Measurements from ENCODE around the gene SACM1L.
A peak's percentile ranks its signal among the peaks of the same experiment; 100 is the strongest.
"Not testable (repeated sequence)": the region's sequence is repeated elsewhere in the genome, so short reads cannot be mapped to it uniquely, and the experiment has no call there.

Gene SACM1L

DNA sequence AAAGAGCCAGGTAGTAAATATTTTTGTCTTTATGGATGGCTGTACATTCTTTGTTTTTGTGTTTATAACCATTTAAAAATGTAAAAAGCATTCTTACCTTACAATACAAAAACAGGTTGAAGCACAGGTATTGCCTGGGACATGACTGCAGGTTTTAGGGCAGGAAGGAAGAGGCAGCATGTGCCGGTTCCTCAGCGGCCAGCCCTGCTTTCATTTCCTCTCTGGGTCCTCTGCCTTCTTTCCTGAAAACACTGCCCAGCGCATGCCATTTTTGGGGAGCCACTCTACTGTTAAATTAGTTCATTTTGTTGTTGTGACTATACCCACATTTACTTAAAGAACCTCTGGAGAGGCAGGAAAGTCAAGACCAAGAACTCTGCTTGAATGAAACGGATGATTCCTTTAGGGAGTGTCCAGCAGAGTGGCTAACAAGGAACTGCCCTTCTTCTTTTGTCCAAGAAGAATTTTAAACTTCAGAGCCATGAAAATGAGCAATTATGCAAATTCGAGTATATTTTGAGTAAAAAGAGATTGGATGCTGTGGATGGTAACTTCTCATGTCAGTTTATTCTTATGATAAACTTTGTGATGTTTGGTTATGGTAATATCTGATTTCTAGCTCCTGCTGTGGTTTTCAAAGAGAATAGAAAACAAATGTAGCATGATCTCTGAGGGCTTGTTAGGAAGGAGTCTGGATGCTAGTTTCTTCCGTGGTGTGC, 52.7 kb downstream of the SACM1L start:
- DNase-seq (ENCODE audit: low spot score): no peak

DNA sequence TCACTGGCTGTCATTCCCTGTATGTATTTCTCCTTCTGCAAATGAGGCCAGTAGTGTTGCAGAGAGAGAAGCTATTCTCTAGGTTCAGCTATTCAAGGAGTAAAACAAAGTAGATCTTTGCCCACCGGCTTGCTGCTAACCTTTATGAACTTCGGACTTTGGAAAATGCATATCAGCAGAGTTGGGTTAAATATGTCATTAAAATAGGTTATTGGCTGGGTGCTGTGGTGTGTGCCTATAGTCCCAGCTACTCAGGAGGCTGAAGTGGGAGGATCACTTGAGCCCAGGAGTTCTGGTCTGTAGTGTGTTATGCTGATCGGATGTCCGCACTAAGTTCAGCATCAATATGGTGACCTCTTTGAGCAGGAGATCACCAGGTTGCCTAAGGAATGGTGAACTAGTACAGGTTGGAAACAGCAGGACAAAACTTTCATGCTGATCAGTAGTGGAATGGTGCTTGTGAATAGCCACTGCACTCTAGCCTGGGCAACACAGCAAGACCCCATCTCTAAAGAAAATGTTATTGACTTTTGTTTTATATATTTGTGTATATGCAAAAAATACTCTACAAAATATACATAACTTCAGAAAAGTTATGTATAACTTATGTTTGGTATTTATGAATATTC, 53.4 kb downstream of the SACM1L start:
- no peak for DNase-seq (ENCODE audit: low spot score)

DNA sequence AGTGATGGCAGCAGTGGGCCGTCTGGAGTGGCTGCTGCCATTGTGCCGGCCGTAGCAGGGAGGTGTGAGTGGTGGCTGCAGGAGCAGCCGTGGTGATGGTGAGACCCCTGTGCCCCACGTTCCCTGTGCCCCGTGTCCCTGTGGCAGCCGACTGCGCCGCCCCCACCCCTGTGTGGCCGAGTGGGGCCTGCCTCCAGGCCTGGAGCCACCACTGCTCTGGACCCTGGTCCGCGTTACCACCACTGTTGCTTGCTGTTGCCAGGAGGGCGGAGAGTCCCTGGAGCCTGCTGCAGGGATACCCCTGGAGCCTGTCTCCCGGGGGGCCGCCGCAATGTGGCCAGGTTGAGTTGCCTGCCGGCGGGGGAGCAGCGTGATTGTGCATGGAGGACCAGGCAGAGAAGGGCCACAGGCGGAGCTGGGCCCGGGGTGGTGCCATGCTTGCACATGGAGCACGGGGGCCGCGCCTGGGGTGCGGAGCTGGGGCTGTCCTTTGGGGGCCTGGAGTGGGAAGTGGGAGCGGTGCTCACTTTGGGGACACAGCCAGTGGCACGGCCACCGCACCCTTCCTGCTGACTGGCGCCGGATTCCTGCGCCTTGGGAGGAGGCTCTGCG, 57.1 kb downstream of the SACM1L start:
- DNase-seq (ENCODE audit: low spot score): no peak

DNA sequence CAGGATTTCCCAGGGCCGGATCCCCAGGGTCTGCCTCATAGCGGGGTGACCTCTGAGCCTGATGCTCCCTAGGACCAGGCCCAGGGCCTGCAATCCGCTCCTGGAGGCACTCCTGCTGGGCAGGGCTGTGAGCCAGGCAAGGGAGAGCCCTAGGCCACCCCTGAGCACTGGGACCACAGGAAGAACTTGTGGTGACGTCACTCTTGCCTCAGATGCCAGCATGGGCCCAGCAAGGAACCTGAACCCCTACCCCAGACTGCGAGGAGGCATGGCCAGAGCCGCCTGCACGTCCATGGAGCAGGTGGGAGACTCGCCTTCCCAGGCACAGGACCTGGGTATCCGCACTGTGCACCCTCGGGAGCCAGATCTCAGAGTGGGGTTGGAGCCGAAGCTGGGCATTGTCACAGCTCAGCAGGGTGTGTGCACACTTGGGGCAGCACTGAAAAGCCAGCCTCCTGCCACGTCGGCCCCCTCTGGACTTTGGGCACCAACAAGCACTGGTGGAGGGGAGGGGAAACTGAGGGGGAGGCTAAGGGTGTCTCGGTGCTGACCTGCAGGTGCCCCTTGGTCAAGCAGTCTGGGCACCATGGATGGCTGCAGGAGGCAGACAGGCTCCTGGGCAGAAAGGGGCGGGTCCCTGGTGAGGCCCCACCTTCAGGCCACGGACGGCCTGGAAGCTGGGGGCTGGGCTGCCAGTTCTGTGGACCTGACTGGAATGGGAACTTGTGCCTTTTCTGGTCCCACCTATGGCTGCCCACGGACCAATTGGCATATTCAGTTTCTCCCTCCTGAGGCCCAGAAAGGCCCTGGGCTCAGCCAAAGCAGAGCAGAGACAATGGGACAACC, 57.8 kb downstream of the SACM1L start:
- no peak for DNase-seq (ENCODE audit: low spot score)

DNA sequence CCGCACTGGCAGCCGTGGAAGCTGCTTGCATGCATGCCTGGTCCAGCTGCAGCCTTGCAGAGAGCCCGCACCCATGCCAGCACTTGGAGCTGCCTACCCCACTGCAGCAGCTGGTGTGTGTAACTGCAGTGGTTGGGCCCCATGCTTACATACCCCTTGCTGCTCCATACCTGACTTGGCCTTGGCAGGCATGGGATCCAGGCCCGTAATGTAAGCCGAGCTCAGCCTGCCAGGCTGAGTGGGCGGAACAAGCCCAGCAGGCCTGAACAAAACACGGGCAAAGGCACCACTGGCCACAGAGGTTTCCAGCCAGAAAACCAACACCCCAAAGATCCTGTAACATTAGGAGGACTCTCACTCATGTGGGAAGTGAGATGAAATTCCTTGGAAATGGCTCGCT, 58.9 kb downstream of the SACM1L start:
- no peak for DNase-seq (ENCODE audit: low spot score)

DNA sequence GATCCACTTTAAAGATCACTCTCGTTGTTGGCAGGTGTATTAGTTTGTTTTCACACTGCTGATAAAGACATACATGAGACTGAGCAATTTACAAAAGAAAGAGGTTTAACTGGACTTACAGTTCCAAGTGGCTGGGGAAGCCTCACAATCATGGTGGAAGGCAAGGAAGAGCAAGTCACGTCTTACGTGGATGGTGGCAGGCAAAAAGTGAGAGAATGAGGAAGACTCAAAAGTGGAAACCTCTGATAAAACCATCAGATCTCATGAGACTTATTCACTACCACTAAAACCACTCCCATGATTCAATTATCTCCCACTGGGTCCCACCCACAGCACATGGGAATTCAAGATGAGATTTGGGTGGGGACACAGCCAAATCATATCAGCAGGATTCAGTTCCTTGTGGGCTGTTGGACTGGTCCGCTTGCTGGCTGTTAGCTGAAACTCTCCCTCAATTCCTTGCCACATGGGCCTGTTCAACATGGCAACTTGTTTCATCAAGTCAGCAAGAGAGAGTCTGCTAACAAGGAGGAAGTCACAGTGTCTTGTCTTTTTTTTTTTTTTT, 59.9 kb downstream of the SACM1L start:
- DNase-seq (ENCODE audit: low spot score): not testable (repeated sequence)

DNA sequence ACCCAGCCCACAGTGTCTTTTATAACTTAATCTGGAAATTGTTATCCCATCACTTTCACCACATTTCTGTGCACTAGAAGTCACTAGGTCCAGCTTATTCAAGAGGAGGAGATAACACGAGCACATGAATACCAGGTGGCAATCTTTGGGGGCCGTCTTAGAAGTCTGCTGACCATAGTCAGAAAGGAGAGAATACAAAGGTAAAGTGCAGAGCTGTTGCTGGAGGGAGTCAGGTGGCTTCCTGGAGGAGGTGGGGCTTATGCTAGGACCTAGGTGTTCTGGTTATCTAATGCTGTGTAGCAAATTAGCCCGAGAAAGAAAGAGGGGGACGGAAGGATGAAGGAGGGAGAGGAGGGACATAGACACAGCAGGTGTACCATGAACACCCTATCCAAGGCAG, 60.7 kb downstream of the SACM1L start:
- DNase-seq (ENCODE audit: low spot score): no peak

DNA sequence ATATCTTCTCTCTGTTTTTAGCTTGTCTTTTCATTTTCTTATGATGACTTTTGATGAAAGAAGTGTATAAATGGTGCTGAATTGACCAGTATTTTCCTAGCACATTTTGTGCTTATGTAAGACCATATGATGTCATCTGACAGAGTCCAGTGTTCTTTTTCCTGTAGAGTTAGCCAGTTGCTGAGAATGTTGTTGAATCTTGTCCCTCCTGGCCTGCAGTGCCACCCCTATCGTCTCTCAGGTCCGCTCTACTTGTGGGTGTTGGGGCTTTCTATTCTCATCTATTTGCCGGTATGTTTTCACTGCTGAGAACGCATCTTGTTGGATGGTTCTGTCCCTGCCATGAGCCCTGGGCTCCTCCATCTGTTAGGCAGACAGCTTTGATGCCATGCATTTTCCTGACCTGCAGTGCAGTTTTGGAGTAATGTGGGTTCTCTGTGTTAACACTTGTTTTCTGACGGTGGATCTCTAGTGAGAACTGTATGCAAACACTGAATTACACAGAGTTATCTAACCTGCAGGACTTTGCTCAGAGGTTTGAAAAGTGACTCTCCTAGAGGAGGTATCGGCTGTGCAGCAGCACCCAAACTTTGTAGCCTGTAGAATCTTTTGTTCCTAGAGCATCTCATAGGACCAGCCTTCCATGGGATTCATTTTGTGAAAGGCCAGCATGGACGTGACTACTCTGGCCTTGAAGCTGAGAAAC, 62.5 kb downstream of the SACM1L start:
- no peak for DNase-seq (ENCODE audit: low spot score)

DNA sequence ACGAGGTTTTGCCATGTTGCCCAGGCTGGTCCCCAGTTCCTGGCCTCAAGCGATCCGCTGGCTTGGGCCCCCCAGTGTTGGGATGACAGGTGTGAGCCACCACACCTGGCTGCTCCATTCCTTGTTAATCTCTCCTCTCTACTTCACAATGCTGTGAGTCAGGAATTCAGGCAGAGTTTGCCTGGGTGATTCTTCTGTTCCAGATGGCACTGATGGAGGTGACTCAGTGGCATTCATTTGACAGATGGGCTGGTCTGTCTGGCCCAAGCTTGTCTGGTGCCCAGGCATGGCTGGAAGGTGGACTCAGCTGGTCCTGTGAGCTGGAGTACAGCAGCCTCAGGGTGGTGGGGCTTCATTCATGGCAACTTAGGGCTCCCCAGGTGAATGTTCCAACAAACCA, 63.9 kb downstream of the SACM1L start:
- no peak for DNase-seq (ENCODE audit: low spot score)

DNA sequence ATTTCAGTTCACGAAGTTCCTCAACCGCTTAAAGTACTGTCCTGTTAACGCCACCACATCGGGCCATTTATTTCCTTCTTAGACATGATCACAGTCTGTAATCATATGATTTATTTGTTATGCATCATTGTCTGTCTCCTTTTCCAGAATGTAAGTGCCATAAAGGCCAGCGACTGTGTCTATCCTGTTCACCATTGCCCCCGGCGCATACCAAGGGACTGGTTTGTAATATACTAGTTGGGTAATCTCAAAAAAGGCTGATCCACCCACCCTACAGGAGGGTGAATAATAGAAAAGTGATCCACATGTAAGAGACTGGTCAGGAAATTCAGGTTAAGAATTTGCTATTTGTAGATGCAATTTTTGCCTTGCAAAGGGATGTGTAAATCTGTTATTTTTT, 65.3 kb downstream of the SACM1L start:
- DNase-seq (ENCODE audit: low spot score): no peak

DNA sequence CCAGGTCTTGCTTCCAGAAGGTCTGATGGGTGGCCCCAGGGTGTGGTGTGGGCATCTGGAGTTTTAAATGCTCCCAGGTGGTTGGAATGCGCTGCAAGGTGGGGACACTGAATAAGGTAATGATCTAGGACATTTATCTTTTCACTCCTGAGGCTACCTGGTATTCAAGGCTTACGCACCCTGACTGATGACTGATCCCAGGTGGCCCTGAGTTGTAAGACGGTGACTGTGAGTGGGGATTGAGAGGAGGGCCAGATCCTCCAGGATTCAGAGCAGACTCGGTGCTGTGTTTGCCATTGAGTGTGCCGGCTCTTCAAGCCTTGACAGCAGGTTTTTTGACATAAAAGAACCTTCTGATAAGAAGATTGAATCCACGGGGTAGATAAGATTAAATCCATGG, 66.9 kb downstream of the SACM1L start:
- DNase-seq (ENCODE audit: low spot score): no peak

DNA sequence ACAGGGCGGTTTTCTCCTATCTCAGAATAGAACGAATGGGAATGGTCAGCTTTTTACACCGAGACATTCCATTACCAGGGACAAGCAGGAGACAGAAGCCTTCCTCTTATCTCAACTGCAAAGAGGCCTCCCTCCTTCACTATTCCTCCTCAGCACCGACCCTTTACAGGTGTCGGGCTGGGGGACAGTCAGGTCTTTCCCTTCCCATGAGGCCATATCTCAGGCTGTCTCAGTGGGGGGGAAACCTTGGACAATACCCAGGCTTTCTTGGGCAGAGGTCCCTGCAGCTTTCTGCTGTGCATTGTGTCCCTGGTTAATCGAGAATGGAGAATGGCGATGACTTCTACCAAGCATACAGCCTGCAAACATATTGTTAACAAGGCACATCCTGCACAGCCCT, 67.9 kb downstream of the SACM1L start:
- DNase-seq (ENCODE audit: low spot score): not testable (repeated sequence)

DNA sequence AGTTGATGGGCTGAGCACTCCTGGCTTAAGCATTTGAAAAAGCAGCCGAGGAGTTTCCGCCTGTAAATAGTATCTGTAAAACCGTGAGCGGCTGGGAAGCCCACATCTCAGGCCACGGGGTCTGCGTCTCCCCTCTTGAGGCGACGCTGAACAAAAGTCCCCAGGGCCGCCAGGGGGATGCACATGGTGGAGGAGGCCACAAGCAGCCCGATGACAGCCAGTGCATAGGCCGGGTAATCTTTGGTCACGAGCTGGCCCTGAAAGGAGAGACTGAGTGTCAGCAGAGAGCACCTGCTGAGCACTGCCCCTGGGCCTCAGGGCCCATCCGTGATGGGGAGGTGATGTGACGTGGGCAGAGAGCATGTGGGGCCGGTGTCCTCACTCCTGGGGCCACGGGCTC, 69.7 kb downstream of the SACM1L start:
- no peak for DNase-seq (ENCODE audit: low spot score)

DNA sequence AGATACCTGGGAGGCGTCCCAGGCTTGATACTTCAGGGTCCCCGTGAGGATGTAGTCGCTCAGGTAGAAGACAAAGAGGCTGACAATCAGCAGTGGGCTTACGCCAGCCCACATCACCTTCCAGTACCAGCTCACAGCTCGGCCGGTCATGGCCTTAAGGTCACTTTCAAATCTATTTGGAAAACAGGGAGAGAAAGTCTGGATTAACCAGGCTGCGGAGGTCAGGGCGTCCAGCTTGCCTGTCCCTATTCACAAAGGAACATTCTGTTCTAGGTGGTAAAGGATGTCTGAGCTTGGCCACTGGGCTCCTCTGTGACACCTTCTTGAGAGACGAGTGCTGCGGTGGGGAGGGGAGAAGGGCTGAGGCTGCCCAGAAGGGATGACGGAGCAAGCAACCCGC, 70.7 kb downstream of the SACM1L start:
- no peak for DNase-seq (ENCODE audit: low spot score)

DNA sequence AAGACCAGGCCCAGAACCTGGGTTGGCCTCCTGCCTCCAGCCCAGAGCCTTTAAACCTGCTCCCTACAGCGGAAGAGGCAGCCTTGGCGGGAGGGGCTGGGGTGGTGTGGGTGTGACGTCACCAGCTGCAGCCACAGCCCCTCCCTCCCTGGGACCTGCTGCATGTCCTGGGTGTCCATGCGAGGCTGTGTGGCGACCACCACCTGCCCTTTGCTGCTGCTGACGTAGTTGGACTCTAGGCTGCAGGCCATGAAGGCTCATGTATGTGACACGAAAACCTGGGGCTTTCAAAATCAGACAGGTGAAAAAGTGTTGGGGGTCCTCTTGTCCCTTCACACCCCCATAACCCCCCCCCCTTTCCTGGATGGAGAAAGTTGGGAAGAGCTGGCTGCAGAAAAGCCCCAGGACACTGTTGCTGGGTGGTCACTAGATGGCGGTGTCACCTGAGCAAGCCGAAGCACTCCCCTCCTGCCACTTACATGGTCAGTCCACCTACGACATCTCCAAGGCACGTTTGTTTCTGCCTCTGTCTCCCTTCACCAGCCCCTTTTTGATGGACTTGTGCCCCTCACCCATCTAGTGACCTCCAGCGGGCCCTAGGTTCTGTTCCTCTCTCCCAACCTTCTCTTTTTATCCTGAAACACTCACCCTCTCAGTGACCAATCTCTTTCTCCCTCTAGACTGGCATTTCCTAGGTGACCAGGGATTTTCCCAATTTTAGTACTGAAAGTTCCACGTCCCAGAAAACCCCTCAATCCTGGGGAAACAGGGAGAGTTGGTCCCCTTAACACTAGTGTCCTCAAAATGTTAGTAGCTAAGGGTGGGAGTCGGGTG, 71.9 kb downstream of the SACM1L start:
- DNase-seq (ENCODE audit: low spot score): peak; percentile 45

DNA sequence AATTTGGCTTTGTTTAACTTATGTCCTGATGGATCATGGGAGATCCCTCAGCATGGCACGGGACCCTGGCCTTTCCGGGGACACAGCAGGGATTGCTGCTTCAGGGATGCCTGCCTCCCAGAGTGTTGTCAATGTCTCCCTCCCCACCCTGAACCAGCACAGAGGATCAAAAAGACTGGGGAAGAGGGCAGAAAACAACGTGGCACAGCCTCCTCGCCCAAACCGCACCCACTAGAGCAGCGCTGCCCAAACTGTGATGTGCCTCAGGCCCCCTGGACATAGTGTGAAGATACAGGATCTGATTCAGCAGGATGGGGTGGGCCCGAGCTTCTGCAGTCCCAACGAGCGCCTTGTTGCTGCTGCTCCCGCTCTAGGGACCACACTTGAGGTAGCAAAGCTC, 72.6 kb downstream of the SACM1L start:
- no peak for DNase-seq (ENCODE audit: low spot score)

DNA sequence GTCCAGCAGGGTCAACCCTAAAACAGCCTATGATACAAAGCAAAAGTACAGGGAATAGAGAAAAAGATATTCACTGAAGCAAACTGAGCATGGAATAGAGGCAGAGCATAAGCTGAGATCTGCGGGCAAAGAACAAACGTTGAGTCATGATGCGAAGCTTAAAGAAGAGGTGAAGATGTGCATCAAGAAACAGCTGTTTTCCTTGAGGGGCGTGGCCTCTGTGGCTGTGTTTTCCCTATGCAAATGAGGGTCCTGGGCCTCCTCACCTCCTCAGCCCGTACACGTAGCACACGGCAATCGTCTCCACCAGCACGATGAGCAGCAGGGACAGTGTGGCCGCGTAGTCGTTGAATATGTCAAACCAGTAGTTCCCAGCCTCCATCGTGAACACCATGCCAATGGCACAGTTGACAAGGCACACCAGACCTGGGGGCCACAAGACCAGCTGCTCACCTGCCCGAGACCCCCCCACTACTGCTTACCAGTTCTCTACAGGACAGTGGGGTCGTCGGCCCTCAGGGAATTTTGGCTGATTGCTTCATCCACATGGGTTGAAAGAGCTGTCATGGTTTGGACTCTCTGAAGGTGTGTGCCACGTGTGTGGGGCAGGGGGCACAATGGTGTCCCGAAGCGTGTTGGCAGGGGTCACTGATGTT, 73.6 kb downstream of the SACM1L start:
- no peak for DNase-seq (ENCODE audit: low spot score)

DNA sequence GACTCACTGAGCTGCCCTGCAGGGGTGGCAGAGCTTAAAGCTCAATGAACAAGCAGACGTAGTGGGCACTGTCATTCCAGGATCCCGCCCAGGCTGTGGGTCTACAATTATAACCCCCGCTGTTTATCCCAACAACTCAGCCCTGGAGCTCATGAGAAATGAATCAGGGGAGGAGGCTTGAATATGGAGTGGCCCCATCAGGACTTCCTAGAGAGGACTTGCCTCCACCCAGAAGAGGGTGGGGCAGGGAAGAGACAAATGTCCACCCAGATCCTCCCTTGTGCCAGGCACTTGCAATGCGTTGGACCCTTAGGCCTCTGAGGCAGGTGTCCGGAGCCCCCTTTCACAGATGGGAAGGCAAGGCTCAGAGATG, 74.1 kb downstream of the SACM1L start:
- no peak for DNase-seq (ENCODE audit: low spot score)

DNA sequence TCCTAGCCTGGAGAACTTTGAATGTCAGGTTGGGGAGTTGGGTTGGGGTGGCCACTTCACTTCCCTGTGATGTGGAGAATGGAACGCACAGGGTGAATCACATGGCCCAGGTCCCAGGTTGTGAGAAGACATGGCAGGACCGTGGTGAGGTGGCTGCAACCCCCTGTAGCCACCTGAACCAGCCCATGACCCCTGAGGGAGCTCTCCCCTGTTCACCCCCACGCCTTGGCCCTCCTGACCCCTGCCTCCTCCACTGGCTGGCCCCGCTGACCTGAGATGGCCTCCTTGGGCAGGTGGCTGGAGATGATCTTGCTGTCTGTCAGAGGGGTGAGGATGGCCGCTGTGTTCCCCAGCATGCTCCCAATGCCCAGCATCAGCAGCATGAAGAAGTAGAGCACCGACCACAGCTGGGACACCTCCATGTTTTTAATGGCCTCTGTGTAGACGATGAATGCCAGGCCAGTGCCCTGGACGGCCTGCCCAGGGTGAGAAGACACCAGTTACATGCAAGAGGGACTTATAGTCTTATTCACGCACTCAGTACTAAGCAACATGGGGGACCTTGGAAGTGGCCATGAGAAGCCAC, 76.2 kb downstream of the SACM1L start:
- DNase-seq (ENCODE audit: low spot score): no peak

DNA sequence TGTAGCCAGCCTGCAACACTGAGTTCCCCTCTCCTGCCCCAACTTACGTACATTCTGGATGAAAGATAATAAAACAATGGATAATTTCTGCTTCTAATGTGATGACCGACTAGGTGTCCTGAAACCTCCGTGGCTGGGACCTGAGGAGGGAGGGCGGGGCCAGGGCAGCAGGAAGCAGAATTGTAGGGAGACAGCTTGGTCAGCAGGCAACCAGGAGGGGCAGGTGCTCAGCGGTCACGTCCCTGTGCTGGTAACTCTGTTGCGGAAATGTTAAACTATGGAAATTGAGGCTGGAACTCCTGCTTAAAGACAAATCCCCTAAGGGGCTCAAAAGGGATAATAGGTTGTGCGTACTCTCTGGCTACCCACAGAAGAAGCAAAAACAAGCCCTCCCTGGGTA, 76.8 kb downstream of the SACM1L start:
- DNase-seq (ENCODE audit: low spot score): no peak
